ENCODE data around the gene MSH6.
A peak's percentile ranks its signal among the peaks of the same experiment; 100 is the strongest.

The MSH6 gene

DNA sequence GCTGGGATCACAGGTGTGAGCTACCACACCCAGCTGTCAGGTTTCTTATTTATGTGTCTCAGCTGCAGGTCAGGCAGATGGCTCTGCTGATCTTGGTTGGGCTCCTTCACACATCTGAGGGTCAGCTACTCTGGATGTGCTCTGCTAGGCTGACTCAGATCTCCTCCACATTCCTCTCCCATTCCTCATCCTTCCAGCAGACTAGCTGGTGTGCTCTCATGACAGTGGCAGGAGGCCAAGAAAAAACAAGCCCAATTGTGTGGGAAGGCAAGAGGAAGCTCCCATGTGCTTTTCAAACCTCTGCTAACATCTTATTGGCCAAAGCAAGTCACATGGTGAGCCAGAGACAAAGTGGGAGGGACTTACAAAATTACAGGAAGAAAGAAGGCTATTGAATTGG lies 11.7 kb upstream of the MSH6 start:
- H3K27ac ChIP-seq: no peak overlapping the region
- TF ChIP-seq CTCF (conservative IDR thresholded peaks at IDR 0.05) (no peak), ZFX (IDR thresholded peaks at IDR 0.05) (no peak)

DNA sequence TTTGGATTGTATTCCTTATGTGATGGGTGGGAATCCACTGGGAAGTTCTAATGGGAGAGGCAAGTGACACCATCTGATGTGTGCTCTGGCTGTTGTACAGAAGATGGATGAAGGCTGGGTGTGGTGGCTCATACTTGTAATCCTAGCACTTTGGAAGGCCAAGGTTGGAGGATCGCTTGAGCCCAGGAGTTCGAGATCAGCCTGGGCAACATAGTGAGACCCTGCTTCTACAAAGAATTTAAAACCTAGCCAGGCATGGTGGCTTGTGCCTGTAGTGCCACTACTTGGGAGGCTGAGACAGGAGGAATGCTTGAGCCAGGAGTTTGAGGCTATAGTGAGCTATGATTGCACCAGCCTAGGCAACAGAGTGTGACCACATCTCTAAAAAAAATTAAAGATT lies 10.6 kb upstream of the MSH6 start:
- no peak overlapping the region for H3K27ac ChIP-seq
- TF ChIP-seq ZFX (IDR thresholded peaks at IDR 0.05) (no peak), CTCF (conservative IDR thresholded peaks at IDR 0.05) (no peak)

GRCh38 chr2:47774567-47774966 lies 8.4 kb upstream of the MSH6 start:
- no peak for TF ChIP-seq CTCF (conservative IDR thresholded peaks at IDR 0.05)
- no peak for TF ChIP-seq ZFX (IDR thresholded peaks at IDR 0.05)
- no peak overlapping the region for H3K27ac ChIP-seq

GRCh38 chr2:47777277-47777937 lies 5.5 kb upstream of the MSH6 start:
- TF ChIP-seq ZFX (IDR thresholded peaks at IDR 0.05): no peak
- no peak for TF ChIP-seq CTCF (conservative IDR thresholded peaks at IDR 0.05)
- H3K27ac ChIP-seq: no peak overlapping the region

DNA sequence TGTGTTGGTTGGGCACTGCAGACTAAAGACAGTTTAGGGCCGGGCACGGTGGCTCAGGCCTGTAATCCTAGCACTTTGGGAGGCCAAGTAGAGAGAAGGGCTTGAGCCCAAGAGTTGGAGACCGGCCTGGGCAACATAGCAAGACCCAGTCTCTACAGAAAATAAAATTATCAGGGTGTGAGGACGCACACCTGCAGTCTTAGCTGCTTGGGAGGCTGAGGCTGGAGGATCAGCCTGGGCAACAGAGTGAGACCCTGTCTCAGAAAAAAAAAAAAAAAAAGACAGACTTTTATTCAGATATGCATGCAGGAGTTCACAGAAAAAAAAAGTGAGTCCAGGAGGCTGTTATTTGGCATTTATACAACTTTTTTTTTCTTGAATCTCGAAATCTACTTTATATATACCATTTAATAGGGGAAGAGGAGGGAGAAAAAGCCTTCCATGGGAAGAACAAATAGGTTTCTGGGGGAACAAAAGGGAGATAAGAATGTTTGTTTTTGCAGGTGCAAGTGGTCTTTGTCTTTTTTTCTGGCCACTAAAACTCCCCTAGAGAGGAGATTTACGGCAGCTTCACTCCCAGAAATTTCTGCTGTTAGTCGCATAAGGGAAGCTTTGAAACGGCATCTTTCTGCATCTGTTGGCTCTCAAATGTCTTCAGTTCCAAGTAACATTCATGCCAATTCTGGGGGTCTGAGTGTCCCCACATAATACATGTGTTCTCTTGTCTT lies 4.1 kb upstream of the MSH6 start:
- TF ChIP-seq ZFX (IDR thresholded peaks at IDR 0.05): no peak
- no peak for TF ChIP-seq CTCF (conservative IDR thresholded peaks at IDR 0.05)
- no peak overlapping the region for H3K27ac ChIP-seq

- no peak overlapping the region for H3K27ac ChIP-seq
- TF ChIP-seq CTCF (conservative IDR thresholded peaks at IDR 0.05): no peak
- no peak for TF ChIP-seq ZFX (IDR thresholded peaks at IDR 0.05)
These were observed 3.5 kb upstream of the MSH6 start for GRCh38 chr2:47779426-47779790.

DNA sequence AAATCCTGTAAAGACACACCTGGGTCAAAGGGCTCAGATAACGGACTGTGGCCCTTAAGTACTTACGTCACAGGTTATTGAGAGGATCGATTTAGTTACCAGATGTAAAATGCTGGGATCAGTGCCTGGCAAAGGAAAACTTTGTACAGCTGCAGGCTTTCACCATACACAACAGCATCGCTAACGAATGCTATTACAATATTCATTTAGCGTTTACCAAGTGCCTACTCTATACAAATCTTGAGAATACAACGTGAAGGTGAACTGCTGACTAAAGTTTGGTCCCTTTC lies 619 bp upstream of the MSH6 start:
- peak overlapping the region; percentile 89 for H3K27ac ChIP-seq
- no peak for TF ChIP-seq CTCF (conservative IDR thresholded peaks at IDR 0.05)
- no peak for TF ChIP-seq ZFX (IDR thresholded peaks at IDR 0.05)
